Ovary (tissue), 9 donors: ENCODE results near the gene QPCTL. TPM values are rescaled to one million over a fixed set of nuclear protein-coding genes. Genes with fewer than 3 reads are reported as not detected.
"Not testable (repeated sequence)": the region's sequence is repeated elsewhere in the genome, so short reads cannot be mapped to it uniquely, and the experiment has no call there.

Source experiments
- DNase-seq, 5 donors: peaks; one replicate each; pipeline ENCODE4 v3.0.0-alpha.2; 2019 to 2020
- H3K27ac ChIP-seq, 2 donors: fragments of 200-600 bp; one replicate each; pipeline versions ENCODE4 v1.5.1 to v1.8.0; 2019 to 2022
- H3K27me3 ChIP-seq: fragments of 200-600 bp; one replicate; pipeline ENCODE4 v1.8.0; 2022
- H3K36me3 ChIP-seq: fragments of 200-600 bp; sonication (generic); one replicate; pipeline ENCODE4 v1.5.1; 2019
- H3K4me1 ChIP-seq: one replicate; pipeline ENCODE4 v1.8.1; 2013; ENCODE audit warnings: mild to moderate bottlenecking, moderate library complexity; ENCODE audit not compliant: insufficient read depth
- H3K4me3 ChIP-seq: fragments of 200-600 bp; sonication (generic); one replicate; pipeline ENCODE4 v1.5.1; 2017
- H3K9me3 ChIP-seq, 2 donors: fragments of 200-600 bp in 1 of 2; sonication (generic) in 1 of 2; one replicate each; pipeline versions ENCODE4 v1.5.1 to v1.8.1; 2013 to 2019; ENCODE audit warnings: mild to moderate bottlenecking in 1 of 2, moderate library complexity in 1 of 2
- CTCF ChIP-seq, 3 donors: fragments of 450-650 bp in 2 of 3; fragments of 200-600 bp in 1 of 3; IDR thresholded peaks; one replicate each; pipeline versions ENCODE4 v1.5.1 to v1.8.0; 2016 to 2022; ENCODE audit warnings: antibody characterized with exemption in 3 of 3, mild to moderate bottlenecking in 1 of 3
- EP300 ChIP-seq: sonication (generic); formaldehyde crosslinking; IDR thresholded peaks from one replicate; pipeline ENCODE4 v1.6.1; 2017; ENCODE audit warnings: antibody characterized with exemption
- POLR2A ChIP-seq: fragments of 450-650 bp; IDR thresholded peaks from one replicate; pipeline ENCODE4 v1.6.1; 2017; ENCODE audit warnings: antibody characterized with exemption, mild to moderate bottlenecking, moderate library complexity
- whole genome bisulfite sequencing, 3 donors: extraction: QIAGEN DNeasy Blood & Tissue Kit in 1 of 3; methylation state at CpG; one replicate each; pipeline versions ENCODE4 v1.1.5 to v1.1.7; 2013 to 2017; 5-methylcytosine and 5-hydroxymethylcytosine counted together
- intact Hi-C, 4 donors: fragments of 100-400 bp; cut with DNase I; formaldehyde crosslinking; loops; one replicate each; pipeline versions ENCODE4 v1.11.0 to v1.15.1; 2022 to 2023
- microRNA counts: library from miRNA; unstranded; fragments of <30 nt; microRNA quantifications from one replicate; lab custom pipeline; 2016
- microRNA-seq, 3 donors: library from miRNA; unstranded; fragments of <30 nt; microRNA quantifications; one replicate each; pipeline versions ENCODE4 to v1.2.0, GENCODE V29; 2019 to 2020
- polyA plus RNA-seq, 2 donors: library from polyadenylated mRNA; stranded (reverse); fragments of 200-250 nt in 1 of 2; fragments of 350-450 nt in 1 of 2; fragmentation: Illumina TruSeq in 1 of 2; extraction: RNeasy Lipid Tissue Mini Kit (QIAGEN cat#74804) in 1 of 2; gene quantifications; one replicate each; pipeline ENCODE4 v1.2.3, GENCODE V29; 2013 to 2014
- small RNA-seq: library from RNA; depleted of rRNA; stranded (forward); fragments of <200 nt; gene quantifications from one replicate; pipeline ENCODE3, GENCODE V24; 2016
- total RNA-seq, 7 donors: library from RNA; depleted of rRNA in 2 of 7; stranded (reverse); fragments of >200 nt in 2 of 7; fragmentation: NEBNext Ultra II Directional in 3 of 7; extraction: Animal tissue kit (Norgen Biotek cat#: 25700) in 3 of 7; gene quantifications; one replicate each; pipeline versions ENCODE4 v1.1.0 to v1.2.4, GENCODE V29; 2016 to 2023
- donor health status: DM: no; HTN: no; CAD: no; lungs with moderate emphysema.
- donor health status: DM: no; HTN: no; CAD: no.
- donor health status: Bipolar disorder and iron deficiency.
- donor health status: DM: yes; HTN: yes; CAD: no.
- donor health status: DM: no; HTN: no; CAD: no.
- donor health status: DM: yes; HTN: yes; CAD: no.

Gene QPCTL
- total and polyA plus RNA-seq, 9 donors, result 3.2 to 15.3 (median 6.8) TPM

- no peaks in the 10 kb centered on the region for H3K4me1 ChIP-seq
- WGBS, 3 donors, result 67 to 70% (median 69%) methylated on average over 5 of the region's 5 CpGs
- H3K36me3 ChIP-seq, result no peaks in the 10 kb centered on the region
- DNase-seq, result no peak
- no peak overlapping the region for H3K27ac ChIP-seq
- intact Hi-C loops, result no loop called here
- no peaks in the 10 kb centered on the region for H3K9me3 ChIP-seq
- H3K4me3 ChIP-seq, result no peak overlapping the region
- TF ChIP-seq CTCF (IDR thresholded peaks at IDR 0.05) (no peak), EP300 (no peak), POLR2A (no peak)
- H3K27me3 ChIP-seq, result no peaks in the 10 kb centered on the region
These were observed 54.4 kb downstream of the QPCTL start for GRCh38 chr19:45746866-45747265.

- H3K27ac ChIP-seq, result no peak overlapping the region
- H3K4me3 ChIP-seq, result no peak overlapping the region
- no peaks in the 10 kb centered on the region for H3K4me1 ChIP-seq
- no peak for DNase-seq
- intact Hi-C loops, result no loop called here
- TF ChIP-seq CTCF (IDR thresholded peaks at IDR 0.05), result no peak
- no peak for TF ChIP-seq EP300
- no peak for TF ChIP-seq POLR2A
- H3K9me3 ChIP-seq, result no peaks in the 10 kb centered on the region
- H3K36me3 ChIP-seq, result no peaks in the 10 kb centered on the region
- WGBS, 3 donors, result 70 to 78% (median 76%) methylated on average over 5 of the region's 5 CpGs
- H3K27me3 ChIP-seq, result no peaks in the 10 kb centered on the region
These were observed 55.0 kb downstream of the QPCTL start for GRCh38 chr19:45747513-45747912.

- intact Hi-C loops, result not testable (repeated sequence)
- WGBS, 3 donors, result 89 to 91% (median 90%) methylated on average over 10 of the region's 10 CpGs
These were observed 59.0 kb downstream of the QPCTL start for GRCh38 chr19:45751483-45751882.

GRCh38 chr19:45752639-45753038 lies 60.2 kb downstream of the QPCTL start:
- no peak for TF ChIP-seq EP300
- TF ChIP-seq POLR2A, result no peak
- no peak for TF ChIP-seq CTCF (IDR thresholded peaks at IDR 0.05)
- Histone ChIP-seq H3K4me3 (no peak overlapping the region), H3K27ac (no peak overlapping the region), H3K27me3 (no peaks in the 10 kb centered on the region), H3K9me3 (no peaks in the 10 kb centered on the region), H3K4me1 (no peaks in the 10 kb centered on the region), H3K36me3 (no peaks in the 10 kb centered on the region)
- DNase-seq, result no peak
- intact Hi-C loops, result no loop called here
- WGBS, 3 donors, result 91 to 93% (median 92%) methylated on average over 12 of the region's 12 CpGs

More at GRCh38 chr19:45751483-45751882, 59.0 kb downstream of the QPCTL start:
- not testable (repeated sequence) for H3K9me3 ChIP-seq, H3K27ac ChIP-seq, H3K4me3 ChIP-seq, DNase-seq, H3K27me3 ChIP-seq, H3K36me3 ChIP-seq, H3K4me1 ChIP-seq

GRCh38 chr19:45753548-45753947 lies 61.1 kb downstream of the QPCTL start:
- no peak for TF ChIP-seq CTCF (IDR thresholded peaks at IDR 0.05)
- no peak for TF ChIP-seq EP300
- TF ChIP-seq POLR2A, result no peak
- Histone ChIP-seq H3K36me3 (no peaks in the 10 kb centered on the region), H3K27ac (no peak overlapping the region), H3K9me3 (no peaks in the 10 kb centered on the region), H3K4me1 (no peaks in the 10 kb centered on the region), H3K4me3 (no peak overlapping the region), H3K27me3 (no peaks in the 10 kb centered on the region)
- 63 to 74% (median 69%) methylated on average over 6 of the region's 6 CpGs for WGBS, 3 donors
- intact Hi-C loops, result no loop called here
- no peak for DNase-seq

MicroRNAs within 50 kb of the gene (microRNA counts, 767-probe panel; counts per million panel counts)
- microRNA hsa-miR-642a-5p (lab: Ali Mortazavi, UCI) (530 counts per million, percentile 78 among the panel's probes with 10 or more counts), microRNA hsa-miR-642b-3p (lab: Ali Mortazavi, UCI) (530 counts per million, percentile 78 among the panel's probes with 10 or more counts)

Small RNA genes lying within 50 kb of the gene (microRNA-seq; reads per million reads assigned to microRNA genes)
- gene MIR642A, result 0 reads per million in 3 donors
- 0 reads per million in 3 donors for gene MIR642B

Small RNA genes lying within 50 kb of the gene (small RNA-seq; reads per million reads assigned to genes)
- gene MIR642A, result not detected
- not detected for gene RN7SL836P

Other genes with a start within 250 kb of the QPCTL start
- gene FOSB, start 224.7 kb upstream of the QPCTL start, total RNA-seq, result 100 to 1,000 TPM in 3 of 7 donors, 10 to 100 TPM in 2, 1 to 10 TPM in 2; 2.9 to 295 (median 44.3) TPM
- gene FOSB, start 224.7 kb upstream of the QPCTL start, polyA plus RNA-seq, result 100 to 1,000 TPM in 1 of 2 donors, 1 to 10 TPM in 1; 4.9 to 142 TPM
- 1 to 10 TPM in 5 of 7 donors, under 1 TPM in 2; 0.63 to 4.7 (median 2.5) TPM for gene RTN2, start 195.6 kb upstream of the QPCTL start, total RNA-seq
- gene RTN2, start 195.6 kb upstream of the QPCTL start, polyA plus RNA-seq, result 1 to 10 TPM; 3.0 to 5.0 TPM
- gene PPM1N, start 194.2 kb upstream of the QPCTL start, total RNA-seq, result 1 to 10 TPM in 3 of 7 donors, under 1 TPM in 3, not detected in 1; 0.40 to 1.7 (median 1.0) TPM
- gene PPM1N, start 194.2 kb upstream of the QPCTL start, polyA plus RNA-seq, result under 1 TPM; 0.21 to 0.93 TPM
- 10 to 100 TPM; 15.7 to 83.2 (median 58.2) TPM for gene VASP, start 185.2 kb upstream of the QPCTL start, total RNA-seq
- 10 to 100 TPM; 23.9 to 48.4 TPM for gene VASP, start 185.2 kb upstream of the QPCTL start, polyA plus RNA-seq
- 10 to 100 TPM in 4 of 7 donors, 1 to 10 TPM in 3; 2.0 to 16.6 (median 12.3) TPM for gene OPA3, start 107.9 kb upstream of the QPCTL start, total RNA-seq
- 1 to 10 TPM; 3.3 to 8.9 TPM for gene OPA3, start 107.9 kb upstream of the QPCTL start, polyA plus RNA-seq
- gene GPR4, start 90.5 kb upstream of the QPCTL start, total RNA-seq, result 1 to 10 TPM in 5 of 7 donors, under 1 TPM in 2; 0.60 to 4.5 (median 2.4) TPM
- 10 to 100 TPM in 1 of 2 donors, 1 to 10 TPM in 1; 3.0 to 11.9 TPM for gene GPR4, start 90.5 kb upstream of the QPCTL start, polyA plus RNA-seq
- 10 to 100 TPM in 6 of 7 donors, 1 to 10 TPM in 1; 9.9 to 25.0 (median 14.4) TPM for gene EML2, start 53.3 kb upstream of the QPCTL start, total RNA-seq
- gene EML2, start 53.3 kb upstream of the QPCTL start, polyA plus RNA-seq, result 10 to 100 TPM; 13.1 to 16.3 TPM
- 1 to 10 TPM in 1 of 7 donors, under 1 TPM in 3, not detected in 3; 0.20 to 1.6 (median 0.59) TPM for gene GIPR, start 24.4 kb upstream of the QPCTL start, total RNA-seq
- gene GIPR, start 24.4 kb upstream of the QPCTL start, polyA plus RNA-seq, result under 1 TPM; 0.02 to 0.33 TPM
- 100 to 1,000 TPM; 288 to 508 (median 382) TPM for gene SNRPD2, start 713 bp upstream of the QPCTL start, total RNA-seq
- gene SNRPD2, start 713 bp upstream of the QPCTL start, polyA plus RNA-seq, result 100 to 1,000 TPM; 279 to 499 TPM
- 10 to 100 TPM; 13.4 to 32.5 (median 22.4) TPM for gene FBXO46, start 38.2 kb downstream of the QPCTL start, total RNA-seq
- 10 to 100 TPM in 1 of 2 donors, 1 to 10 TPM in 1; 6.7 to 13.9 TPM for gene FBXO46, start 38.2 kb downstream of the QPCTL start, polyA plus RNA-seq
- gene MEIOSIN, start 40.8 kb downstream of the QPCTL start, total RNA-seq, result not detected
- gene MEIOSIN, start 40.8 kb downstream of the QPCTL start, polyA plus RNA-seq, result not detected
- gene SIX5, start 76.6 kb downstream of the QPCTL start, total RNA-seq, result 10 to 100 TPM; 21.0 to 64.4 (median 44.4) TPM
- 10 to 100 TPM in 1 of 2 donors, 1 to 10 TPM in 1; 5.4 to 43.5 TPM for gene SIX5, start 76.6 kb downstream of the QPCTL start, polyA plus RNA-seq
- gene DMPK, start 89.8 kb downstream of the QPCTL start, total RNA-seq, result 100 to 1,000 TPM in 2 of 7 donors, 10 to 100 TPM in 5; 21.0 to 105 (median 62.5) TPM
- 10 to 100 TPM; 24.3 to 56.7 TPM for gene DMPK, start 89.8 kb downstream of the QPCTL start, polyA plus RNA-seq
- gene DMWD, start 100.2 kb downstream of the QPCTL start, total RNA-seq, result 10 to 100 TPM; 28.4 to 85.4 (median 61.1) TPM
- gene DMWD, start 100.2 kb downstream of the QPCTL start, polyA plus RNA-seq, result 10 to 100 TPM; 11.4 to 33.9 TPM
- gene RSPH6A, start 122.6 kb downstream of the QPCTL start, total RNA-seq, result under 1 TPM in 2 of 7 donors, not detected in 5; 0.13 to 0.15 TPM
- not detected for gene RSPH6A, start 122.6 kb downstream of the QPCTL start, polyA plus RNA-seq
- gene SYMPK, start 170.5 kb downstream of the QPCTL start, total RNA-seq, result 10 to 100 TPM; 24.8 to 61.9 (median 52.2) TPM
- 10 to 100 TPM; 37.7 to 41.9 TPM for gene SYMPK, start 170.5 kb downstream of the QPCTL start, polyA plus RNA-seq
- gene FOXA3, start 171.7 kb downstream of the QPCTL start, total RNA-seq, result under 1 TPM in 1 of 7 donors, not detected in 6; 0.26 TPM
- under 1 TPM in 1 of 2 donors, not detected in 1; 0.04 TPM for gene FOXA3, start 171.7 kb downstream of the QPCTL start, polyA plus RNA-seq
- 10 to 100 TPM; 30.4 to 59.4 (median 41.4) TPM for gene IRF2BP1, start 193.5 kb downstream of the QPCTL start, total RNA-seq
- gene IRF2BP1, start 193.5 kb downstream of the QPCTL start, polyA plus RNA-seq, result 10 to 100 TPM in 1 of 2 donors, 1 to 10 TPM in 1; 2.7 to 29.5 TPM
- gene MYPOP, start 209.9 kb downstream of the QPCTL start, total RNA-seq, result 1 to 10 TPM; 3.0 to 9.1 (median 7.0) TPM
- 1 to 10 TPM; 4.2 to 4.4 TPM for gene MYPOP, start 209.9 kb downstream of the QPCTL start, polyA plus RNA-seq
- not detected for gene NANOS2, start 222.1 kb downstream of the QPCTL start, total RNA-seq
- gene NANOS2, start 222.1 kb downstream of the QPCTL start, polyA plus RNA-seq, result not detected